Measurements from ENCODE around the gene PPIF.

PPIF gene

DNA sequence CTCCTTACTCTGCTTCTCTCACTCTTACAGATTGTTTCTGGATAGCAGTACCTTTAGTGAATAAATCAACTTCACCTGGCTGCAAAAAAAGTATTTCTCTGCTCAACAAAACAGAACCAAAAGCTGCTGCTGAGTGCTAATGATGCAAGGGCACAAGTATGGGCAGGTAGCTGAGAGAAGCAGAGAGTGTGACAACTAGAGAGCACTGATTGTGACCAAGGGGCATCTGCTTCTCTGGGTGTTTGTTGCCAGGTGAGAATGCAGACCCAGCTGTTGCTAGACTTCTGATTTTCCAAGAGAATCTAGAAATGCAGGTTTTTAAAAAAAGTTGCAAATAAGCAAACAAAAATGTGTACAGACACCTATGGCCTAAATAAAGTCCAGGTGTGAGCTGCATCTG, 25.3 kb upstream of the PPIF start:
- H3K36me3 ChIP-seq (replicated peaks in 1 of 2; ENCODE audit: control insufficient read depth in 2 of 2, insufficient read depth in 2 of 2, low read length in 2 of 2), result peaks cover 0 to 2% of the 10 kb centered on the region in 2 donors
- no peak overlapping the region for H2AFZ ChIP-seq (ENCODE audit: low read length)
- no peak for DNase-seq (ENCODE audit: low spot score)
- no peak overlapping the region for H3K4me3 ChIP-seq (ENCODE audit: low read length in 2 of 2)
- H3K79me1 ChIP-seq (ENCODE audit: low read depth, low read length), result no peaks in the 10 kb centered on the region
- no peak overlapping the region for H3K4me2 ChIP-seq (ENCODE audit: insufficient read depth, low read length, poor library complexity, severe bottlenecking)
- no peak overlapping the region for H4K91ac ChIP-seq (ENCODE audit: low read depth, low read length, poor library complexity)
- H3K9ac ChIP-seq (ENCODE audit: low read depth, low read length, poor library complexity), result no peak overlapping the region
- no peak overlapping the region for H3K14ac ChIP-seq (ENCODE audit: low read length)
- peaks cover 13 to 15% of the 10 kb centered on the region in 2 donors for H3K4me1 ChIP-seq (ENCODE audit: control insufficient read depth in 2 of 2, insufficient read depth in 1 of 2, low read depth in 1 of 2, low read length in 2 of 2)
- no peak overlapping the region for H2BK15ac ChIP-seq (ENCODE audit: low read length)
- no peak overlapping the region for H4K8ac ChIP-seq (ENCODE audit: low read depth, low read length)
- peaks cover 0 to 8% of the 10 kb centered on the region in 2 donors for H3K9me3 ChIP-seq (replicated peaks in 1 of 2; ENCODE audit: control insufficient read depth in 2 of 2, insufficient read depth in 1 of 2, low read depth in 1 of 2, low read length in 2 of 2)
- no peak overlapping the region for H3K27ac ChIP-seq (replicated peaks; ENCODE audit: low read length)
- H2BK120ac ChIP-seq (ENCODE audit: low read depth, low read length), result no peak overlapping the region
- no peak overlapping the region for H3K23ac ChIP-seq (ENCODE audit: low read depth, low read length, poor library complexity)
- H2AK5ac ChIP-seq (ENCODE audit: low read depth, low read length), result no peak overlapping the region
- H3K18ac ChIP-seq (ENCODE audit: low read length), result no peak overlapping the region
- no peak overlapping the region for H2BK5ac ChIP-seq (ENCODE audit: low read length)
- no peak overlapping the region for H2BK12ac ChIP-seq (ENCODE audit: low read length)
- H3K27me3 ChIP-seq (ENCODE audit: control insufficient read depth in 3 of 3, insufficient read depth in 3 of 3, low read depth in 1 of 3, low read length in 3 of 3), result peaks cover 0 to 3% (median 0%) of the 10 kb centered on the region in 3 experiments
- H3K4ac ChIP-seq (ENCODE audit: low read length), result no peak overlapping the region

GRCh38 chr10:79322616-79323543, 24.4 kb upstream of the PPIF start:
- H2AK5ac ChIP-seq (ENCODE audit: low read depth, low read length), result no peak overlapping the region
- H2BK15ac ChIP-seq (ENCODE audit: low read length), result no peak overlapping the region
- no peak overlapping the region for H2BK12ac ChIP-seq (ENCODE audit: low read length)
- no peaks in the 10 kb centered on the region for H3K79me1 ChIP-seq (ENCODE audit: low read depth, low read length)
- peak overlapping the region in 1 of 2 donors; percentile 18 for H3K4me3 ChIP-seq (ENCODE audit: low read length in 2 of 2)
- H2AFZ ChIP-seq (ENCODE audit: low read length), result peak overlapping the region; percentile 36
- no peak overlapping the region for H3K18ac ChIP-seq (ENCODE audit: low read length)
- no peak overlapping the region for H4K91ac ChIP-seq (ENCODE audit: low read depth, low read length, poor library complexity)
- no peak overlapping the region for H3K14ac ChIP-seq (ENCODE audit: low read length)
- H2BK120ac ChIP-seq (ENCODE audit: low read depth, low read length), result no peak overlapping the region
- no peak for DNase-seq (ENCODE audit: low spot score)
- H3K4ac ChIP-seq (ENCODE audit: low read length), result no peak overlapping the region
- no peak overlapping the region for H2BK5ac ChIP-seq (ENCODE audit: low read length)
- no peak overlapping the region for H3K27ac ChIP-seq (replicated peaks; ENCODE audit: low read length)
- peaks cover 0 to 8% of the 10 kb centered on the region in 2 donors for H3K9me3 ChIP-seq (replicated peaks in 1 of 2; ENCODE audit: control insufficient read depth in 2 of 2, insufficient read depth in 1 of 2, low read depth in 1 of 2, low read length in 2 of 2)
- H3K23ac ChIP-seq (ENCODE audit: low read depth, low read length, poor library complexity), result no peak overlapping the region
- H3K4me1 ChIP-seq (ENCODE audit: control insufficient read depth in 2 of 2, insufficient read depth in 1 of 2, low read depth in 1 of 2, low read length in 2 of 2), result peaks cover 5 to 6% of the 10 kb centered on the region in 2 donors
- H3K9ac ChIP-seq (ENCODE audit: low read depth, low read length, poor library complexity), result no peak overlapping the region
- peaks cover 0 to 2% of the 10 kb centered on the region in 2 donors for H3K36me3 ChIP-seq (replicated peaks in 1 of 2; ENCODE audit: control insufficient read depth in 2 of 2, insufficient read depth in 2 of 2, low read length in 2 of 2)
- no peak overlapping the region for H4K8ac ChIP-seq (ENCODE audit: low read depth, low read length)
- H3K27me3 ChIP-seq (ENCODE audit: control insufficient read depth in 3 of 3, insufficient read depth in 3 of 3, low read depth in 1 of 3, low read length in 3 of 3), result peaks cover 0 to 3% (median 0%) of the 10 kb centered on the region in 3 experiments
- H3K4me2 ChIP-seq (ENCODE audit: insufficient read depth, low read length, poor library complexity, severe bottlenecking), result no peak overlapping the region
- no CpG with 5 or more reads among the region's 15 CpGs for WGBS, 2 donors (ENCODE audit: extremely low coverage in 2 of 2, insufficient read length in 2 of 2, insufficient replicate concordance in 1 of 2)

GRCh38 chr10:79323602-79324001, 23.7 kb upstream of the PPIF start:
- peaks cover 0 to 8% of the 10 kb centered on the region in 2 donors for H3K9me3 ChIP-seq (replicated peaks in 1 of 2; ENCODE audit: control insufficient read depth in 2 of 2, insufficient read depth in 1 of 2, low read depth in 1 of 2, low read length in 2 of 2)
- no peak overlapping the region for H3K14ac ChIP-seq (ENCODE audit: low read length)
- no peak overlapping the region for H2AFZ ChIP-seq (ENCODE audit: low read length)
- no peak overlapping the region for H2BK120ac ChIP-seq (ENCODE audit: low read depth, low read length)
- H3K4me2 ChIP-seq (ENCODE audit: insufficient read depth, low read length, poor library complexity, severe bottlenecking), result no peak overlapping the region
- H3K18ac ChIP-seq (ENCODE audit: low read length), result no peak overlapping the region
- peaks cover 0 to 2% of the 10 kb centered on the region in 2 donors for H3K36me3 ChIP-seq (replicated peaks in 1 of 2; ENCODE audit: control insufficient read depth in 2 of 2, insufficient read depth in 2 of 2, low read length in 2 of 2)
- no peak overlapping the region for H3K23ac ChIP-seq (ENCODE audit: low read depth, low read length, poor library complexity)
- no peak overlapping the region for H3K4ac ChIP-seq (ENCODE audit: low read length)
- H3K9ac ChIP-seq (ENCODE audit: low read depth, low read length, poor library complexity), result no peak overlapping the region
- WGBS, 2 donors (ENCODE audit: extremely low coverage in 2 of 2, insufficient read length in 2 of 2, insufficient replicate concordance in 1 of 2), result no CpG with 5 or more reads among the region's 1 CpG
- H3K79me1 ChIP-seq (ENCODE audit: low read depth, low read length), result no peaks in the 10 kb centered on the region
- no peak overlapping the region for H2BK5ac ChIP-seq (ENCODE audit: low read length)
- H2BK12ac ChIP-seq (ENCODE audit: low read length), result no peak overlapping the region
- H4K91ac ChIP-seq (ENCODE audit: low read depth, low read length, poor library complexity), result no peak overlapping the region
- no peak overlapping the region for H3K4me3 ChIP-seq (ENCODE audit: low read length in 2 of 2)
- peaks cover 0 to 3% of the 10 kb centered on the region in 2 donors for H3K4me1 ChIP-seq (ENCODE audit: control insufficient read depth in 2 of 2, insufficient read depth in 1 of 2, low read depth in 1 of 2, low read length in 2 of 2)
- no peak overlapping the region for H2BK15ac ChIP-seq (ENCODE audit: low read length)
- H3K27me3 ChIP-seq (ENCODE audit: control insufficient read depth in 3 of 3, insufficient read depth in 3 of 3, low read depth in 1 of 3, low read length in 3 of 3), result peaks cover 0 to 3% (median 0%) of the 10 kb centered on the region in 3 experiments
- no peak overlapping the region for H3K27ac ChIP-seq (replicated peaks; ENCODE audit: low read length)
- no peak overlapping the region for H2AK5ac ChIP-seq (ENCODE audit: low read depth, low read length)
- DNase-seq (ENCODE audit: low spot score), result no peak
- H4K8ac ChIP-seq (ENCODE audit: low read depth, low read length), result no peak overlapping the region

- no peak overlapping the region for H2BK15ac ChIP-seq (ENCODE audit: low read length)
- no peak overlapping the region for H3K4me3 ChIP-seq (ENCODE audit: low read length in 2 of 2)
- no peak overlapping the region for H2AFZ ChIP-seq (ENCODE audit: low read length)
- H4K91ac ChIP-seq (ENCODE audit: low read depth, low read length, poor library complexity), result no peak overlapping the region
- peaks cover 0 to 2% of the 10 kb centered on the region in 2 donors for H3K36me3 ChIP-seq (replicated peaks in 1 of 2; ENCODE audit: control insufficient read depth in 2 of 2, insufficient read depth in 2 of 2, low read length in 2 of 2)
- H4K8ac ChIP-seq (ENCODE audit: low read depth, low read length), result no peak overlapping the region
- H2BK5ac ChIP-seq (ENCODE audit: low read length), result no peak overlapping the region
- peaks cover 0 to 3% of the 10 kb centered on the region in 2 donors for H3K4me1 ChIP-seq (ENCODE audit: control insufficient read depth in 2 of 2, insufficient read depth in 1 of 2, low read depth in 1 of 2, low read length in 2 of 2)
- no peak overlapping the region for H2BK120ac ChIP-seq (ENCODE audit: low read depth, low read length)
- H3K27ac ChIP-seq (replicated peaks; ENCODE audit: low read length), result no peak overlapping the region
- H2AK5ac ChIP-seq (ENCODE audit: low read depth, low read length), result no peak overlapping the region
- H3K23ac ChIP-seq (ENCODE audit: low read depth, low read length, poor library complexity), result no peak overlapping the region
- no peak overlapping the region for H3K18ac ChIP-seq (ENCODE audit: low read length)
- no CpG with 5 or more reads among the region's 10 CpGs for whole genome bisulfite sequencing, 2 donors (ENCODE audit: extremely low coverage in 2 of 2, insufficient read length in 2 of 2, insufficient replicate concordance in 1 of 2)
- H2BK12ac ChIP-seq (ENCODE audit: low read length), result no peak overlapping the region
- H3K4me2 ChIP-seq (ENCODE audit: insufficient read depth, low read length, poor library complexity, severe bottlenecking), result no peak overlapping the region
- H3K9ac ChIP-seq (ENCODE audit: low read depth, low read length, poor library complexity), result no peak overlapping the region
- peaks cover 0 to 3% (median 0%) of the 10 kb centered on the region in 3 experiments for H3K27me3 ChIP-seq (ENCODE audit: control insufficient read depth in 3 of 3, insufficient read depth in 3 of 3, low read depth in 1 of 3, low read length in 3 of 3)
- no peak overlapping the region for H3K4ac ChIP-seq (ENCODE audit: low read length)
- peaks cover 0 to 8% of the 10 kb centered on the region in 2 donors for H3K9me3 ChIP-seq (replicated peaks in 1 of 2; ENCODE audit: control insufficient read depth in 2 of 2, insufficient read depth in 1 of 2, low read depth in 1 of 2, low read length in 2 of 2)
- DNase-seq (ENCODE audit: low spot score), result no peak
- no peak overlapping the region for H3K14ac ChIP-seq (ENCODE audit: low read length)
- no peaks in the 10 kb centered on the region for H3K79me1 ChIP-seq (ENCODE audit: low read depth, low read length)
Observed at GRCh38 chr10:79324032-79324695, 23.1 kb upstream of the PPIF start.
